Gastroesophageal sphincter (tissue), 3 donors: ENCODE results near the gene ADAD2.
"Not testable (repeated sequence)": the region's sequence is repeated elsewhere in the genome, so short reads cannot be mapped to it uniquely, and the experiment has no call there.

Experiments
- POLR2A ChIP-seq, 2 donors: fragments of 450-650 bp; IDR thresholded peaks; one replicate each; pipeline ENCODE4 v1.6.1; 2017; ENCODE audit warnings: antibody characterized with exemption in 2 of 2, mild to moderate bottlenecking in 2 of 2, moderate library complexity in 1 of 2
- POLR2AphosphoS5 ChIP-seq: sonication (generic); formaldehyde crosslinking; IDR thresholded peaks from one replicate; pipeline ENCODE4 v1.6.1; 2017; ENCODE audit warnings: antibody characterized with exemption
- TF ChIP-seq, protein P1 (sequence below), 4 experiments: fragments of 200-600 bp in 2 of 4; fragments of 450-650 bp in 2 of 4; sonication (generic) in 1 of 4; IDR thresholded peaks; one replicate each; pipeline ENCODE4 v1.5.1; 2017 to 2019; ENCODE audit warnings: antibody characterized with exemption in 4 of 4, mild to moderate bottlenecking in 2 of 4, moderate library complexity in 2 of 4

DNA sequence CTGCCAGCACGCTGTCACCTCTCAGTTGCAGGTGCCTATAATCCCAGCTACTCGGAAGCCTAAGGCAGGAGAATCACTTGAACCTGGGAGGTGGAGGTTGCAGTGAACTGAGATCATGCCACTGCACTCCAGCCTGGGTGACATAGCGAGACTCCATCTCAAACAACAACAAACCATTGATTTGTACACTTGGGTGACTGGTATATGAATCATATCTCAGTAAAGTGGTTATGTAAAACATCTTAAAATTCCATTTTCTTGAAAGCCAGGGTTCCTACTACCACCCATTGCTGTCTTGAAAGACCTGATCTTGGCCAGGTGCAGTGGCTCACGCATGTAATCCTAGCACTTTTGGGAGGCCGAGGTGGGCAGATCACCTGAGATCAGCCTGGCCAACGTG, 14.2 kb downstream of the ADAD2 start:
- TF ChIP-seq, protein P1, sequence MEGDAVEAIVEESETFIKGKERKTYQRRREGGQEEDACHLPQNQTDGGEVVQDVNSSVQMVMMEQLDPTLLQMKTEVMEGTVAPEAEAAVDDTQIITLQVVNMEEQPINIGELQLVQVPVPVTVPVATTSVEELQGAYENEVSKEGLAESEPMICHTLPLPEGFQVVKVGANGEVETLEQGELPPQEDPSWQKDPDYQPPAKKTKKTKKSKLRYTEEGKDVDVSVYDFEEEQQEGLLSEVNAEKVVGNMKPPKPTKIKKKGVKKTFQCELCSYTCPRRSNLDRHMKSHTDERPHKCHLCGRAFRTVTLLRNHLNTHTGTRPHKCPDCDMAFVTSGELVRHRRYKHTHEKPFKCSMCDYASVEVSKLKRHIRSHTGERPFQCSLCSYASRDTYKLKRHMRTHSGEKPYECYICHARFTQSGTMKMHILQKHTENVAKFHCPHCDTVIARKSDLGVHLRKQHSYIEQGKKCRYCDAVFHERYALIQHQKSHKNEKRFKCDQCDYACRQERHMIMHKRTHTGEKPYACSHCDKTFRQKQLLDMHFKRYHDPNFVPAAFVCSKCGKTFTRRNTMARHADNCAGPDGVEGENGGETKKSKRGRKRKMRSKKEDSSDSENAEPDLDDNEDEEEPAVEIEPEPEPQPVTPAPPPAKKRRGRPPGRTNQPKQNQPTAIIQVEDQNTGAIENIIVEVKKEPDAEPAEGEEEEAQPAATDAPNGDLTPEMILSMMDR (IDR thresholded peaks at IDR 0.05): not testable (repeated sequence)
- not testable (repeated sequence) for TF ChIP-seq POLR2AphosphoS5; POLR2A (IDR thresholded peaks at IDR 0.05)
